HG03280 (cell line): Measurements from ENCODE around the gene HIVEP1.
A peak's percentile ranks its signal among the peaks of the same experiment; 100 is the strongest.

ENCODE experiments used
- ATAC-seq: cut with Tn5 transposase; IDR thresholded peaks from one replicate; pipeline ENCODE4 v1.9.1; 2021; ENCODE audit warnings: mild to moderate bottlenecking, moderate library complexity; ENCODE audit not compliant: unreplicated experiment

HIVEP1 gene

GRCh38 chr6:12012038-12012557 lies at the start of gene HIVEP1:
Gene HIVEP1, plus strand, starts transcription at chr6:12012312. Its CDS starts 3,317 bp downstream, at chr6:12015629.
- ATAC-seq, result peak; percentile 1

DNA sequence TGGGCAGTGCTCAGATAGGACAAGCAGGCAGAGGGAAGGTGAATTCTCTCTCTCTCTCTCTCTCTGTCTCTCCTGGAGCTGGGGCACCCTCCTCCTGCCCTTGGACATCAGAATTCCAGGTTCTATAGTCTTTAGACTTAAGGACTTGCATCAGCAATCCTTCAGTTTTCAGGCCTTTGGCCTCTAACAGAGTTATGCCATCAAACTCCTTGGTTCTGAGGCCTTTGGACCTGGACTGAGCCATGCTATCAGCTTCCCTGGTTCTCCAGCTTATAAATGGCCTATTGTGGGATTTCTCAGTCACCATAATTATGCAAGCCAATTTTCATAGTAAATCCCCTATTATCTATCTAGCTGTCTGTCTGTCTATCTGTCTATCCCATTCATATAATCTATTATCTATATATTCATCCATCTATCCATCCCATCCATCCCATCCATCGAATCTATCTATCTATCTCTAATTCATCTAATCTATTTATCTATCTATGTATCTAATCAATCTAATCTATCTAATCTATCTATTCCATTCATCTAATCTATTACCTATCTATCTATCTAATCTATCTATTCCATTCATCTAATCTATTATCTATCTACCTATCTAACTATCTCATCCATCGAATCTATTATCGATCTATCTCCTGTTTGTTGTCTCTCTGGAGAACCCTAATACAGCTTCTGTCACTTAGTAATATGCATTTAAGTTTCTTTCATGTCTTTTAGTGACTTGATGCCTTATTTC lies 48.2 kb upstream of the HIVEP1 start:
- no peak for ATAC-seq

- ATAC-seq, result no peak
These were observed 47.3 kb upstream of the HIVEP1 start for GRCh38 chr6:11964729-11965335.

- no peak for ATAC-seq
These were observed 46.6 kb upstream of the HIVEP1 start for GRCh38 chr6:11965499-11965898.

- ATAC-seq, result no peak
These were observed 43.8 kb upstream of the HIVEP1 start for GRCh38 chr6:11968241-11968806.

DNA sequence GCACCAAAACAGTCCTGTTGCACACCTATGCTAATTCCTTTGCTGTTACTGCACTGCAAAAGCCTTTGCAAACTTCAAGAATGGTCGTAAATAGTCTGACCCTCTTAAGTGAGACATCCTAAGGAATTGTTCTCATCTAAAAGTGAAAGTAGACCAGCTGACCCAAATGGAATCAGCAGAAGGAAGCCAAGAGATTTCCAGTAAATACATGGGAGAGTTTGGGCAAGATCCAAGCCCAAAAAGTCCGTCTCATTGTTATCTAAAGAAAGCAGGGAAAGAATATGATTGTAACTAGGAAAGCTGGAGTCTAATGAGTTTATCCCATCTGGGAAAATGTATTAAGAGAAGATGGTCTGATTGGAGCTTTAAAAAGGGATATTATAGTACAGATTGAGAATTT lies 43.0 kb upstream of the HIVEP1 start:
- no peak for ATAC-seq

DNA sequence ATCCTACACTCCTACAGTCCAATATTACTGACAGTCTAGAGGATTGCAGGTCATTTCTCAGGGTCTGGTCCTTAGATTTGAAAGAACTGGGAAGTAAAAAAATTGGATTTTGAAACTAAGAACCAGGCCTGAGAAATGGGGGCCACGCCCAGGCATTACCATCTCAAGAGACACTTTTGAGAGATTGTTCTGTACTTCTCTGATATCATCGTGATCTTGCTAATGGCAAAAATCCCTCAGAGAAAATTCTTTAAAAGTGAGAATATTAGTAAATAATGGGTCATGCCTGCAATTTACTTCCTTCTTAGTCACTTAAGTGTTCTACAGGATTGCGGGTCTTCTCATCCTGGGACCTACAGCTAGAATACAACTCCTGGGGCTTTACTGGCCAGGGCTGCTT lies 42.0 kb upstream of the HIVEP1 start:
- ATAC-seq, result no peak

DNA sequence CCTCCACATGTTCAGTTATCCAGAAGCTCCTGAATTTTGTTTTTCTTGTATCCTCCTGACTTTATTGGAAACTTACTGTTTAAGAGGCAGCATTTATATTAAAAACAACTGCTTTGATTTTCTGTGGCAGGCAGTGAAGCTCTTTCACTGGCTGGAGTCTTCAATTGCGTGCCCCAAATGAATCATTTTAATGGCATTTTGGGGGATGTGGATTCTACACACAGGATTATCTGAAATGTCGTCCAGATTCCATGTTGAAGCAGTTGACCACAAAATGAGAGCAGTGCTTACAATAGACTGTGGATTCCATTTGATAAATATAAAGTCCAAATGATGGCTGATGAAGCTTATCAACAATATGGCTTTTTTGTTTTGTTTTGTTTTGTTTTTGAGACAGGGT lies 41.0 kb upstream of the HIVEP1 start:
- ATAC-seq, result no peak

- no peak for ATAC-seq
These were observed 39.8 kb upstream of the HIVEP1 start for GRCh38 chr6:11972270-11972669.

DNA sequence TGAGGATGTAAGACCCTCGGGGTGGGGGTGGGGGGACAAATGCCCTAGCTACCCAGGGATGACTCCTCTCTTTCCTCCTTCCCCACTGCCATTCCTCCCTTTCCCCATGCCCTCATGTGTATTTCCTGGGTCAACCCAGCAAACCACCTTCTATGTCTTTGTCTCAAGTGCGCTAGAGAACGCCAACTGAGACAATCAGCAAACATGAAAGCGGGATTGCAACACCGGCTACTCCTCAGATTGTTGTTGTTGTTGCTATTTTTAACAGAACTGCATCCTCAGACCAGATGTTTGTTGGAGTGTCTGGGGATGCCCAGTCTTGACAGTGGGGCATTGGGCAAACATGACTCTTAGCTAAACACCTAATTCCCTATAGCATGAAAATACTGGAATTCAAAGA lies 39.3 kb upstream of the HIVEP1 start:
- ATAC-seq, result no peak

DNA sequence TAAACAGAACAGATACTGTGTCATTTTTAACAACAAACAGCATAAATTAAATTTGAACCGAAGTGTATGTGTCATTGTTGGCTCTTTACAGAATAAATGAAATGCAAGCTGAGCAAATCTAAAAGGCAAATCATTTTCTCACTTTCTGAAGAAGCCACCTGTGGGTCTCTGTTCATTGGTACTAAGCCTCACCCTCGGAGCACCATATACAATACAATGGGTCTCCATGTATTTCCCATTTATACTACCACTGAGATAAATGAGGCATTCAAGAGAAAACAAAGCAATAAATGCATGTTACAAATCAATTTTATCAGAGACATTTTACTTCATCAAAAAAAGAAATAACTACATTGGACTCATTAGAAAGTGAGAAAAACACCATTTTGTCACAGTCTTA lies 38.9 kb upstream of the HIVEP1 start:
- no peak for ATAC-seq

DNA sequence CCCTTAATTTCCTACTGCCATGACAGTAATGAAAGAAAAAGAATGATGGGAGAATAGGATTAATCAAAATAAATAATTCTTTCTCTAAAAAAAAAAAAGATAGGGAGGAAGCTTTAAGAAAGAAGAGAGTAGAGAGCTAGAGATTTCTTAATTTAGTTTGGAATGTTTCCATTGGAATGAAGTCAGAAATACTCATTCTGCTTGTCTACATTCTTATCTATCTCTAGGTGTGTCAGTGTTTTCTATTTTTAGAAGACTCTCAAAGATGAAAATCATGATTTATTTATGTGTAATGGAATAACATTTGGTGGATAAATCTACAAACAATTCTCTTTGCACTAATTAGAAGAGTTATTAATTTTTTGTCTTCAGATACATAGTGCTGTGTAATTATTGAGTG lies 38.0 kb upstream of the HIVEP1 start:
- no peak for ATAC-seq

GRCh38 chr6:11975353-11975977 lies 36.6 kb upstream of the HIVEP1 start:
- peak; percentile 86 for ATAC-seq

DNA sequence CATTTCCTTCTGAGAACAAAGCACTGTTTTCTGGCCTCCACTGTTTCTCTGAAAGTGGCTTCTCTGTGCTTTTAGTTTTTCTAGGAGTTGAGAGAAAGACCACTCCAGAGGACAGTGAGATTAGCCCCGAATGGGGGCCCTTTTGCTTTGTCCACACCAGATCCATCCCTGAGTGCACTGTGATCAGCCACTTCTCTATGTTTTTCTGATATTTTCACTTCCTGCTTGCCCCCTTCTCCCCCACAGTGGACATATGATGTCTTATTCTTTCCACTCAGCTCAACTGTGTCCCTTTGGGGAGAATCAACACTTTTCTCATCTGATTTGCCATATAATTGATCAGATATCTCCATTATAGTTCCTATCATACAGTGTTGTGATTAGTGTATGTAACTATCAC lies 35.6 kb upstream of the HIVEP1 start:
- no peak for ATAC-seq

GRCh38 chr6:11977193-11977592 lies 34.9 kb upstream of the HIVEP1 start:
- no peak for ATAC-seq

DNA sequence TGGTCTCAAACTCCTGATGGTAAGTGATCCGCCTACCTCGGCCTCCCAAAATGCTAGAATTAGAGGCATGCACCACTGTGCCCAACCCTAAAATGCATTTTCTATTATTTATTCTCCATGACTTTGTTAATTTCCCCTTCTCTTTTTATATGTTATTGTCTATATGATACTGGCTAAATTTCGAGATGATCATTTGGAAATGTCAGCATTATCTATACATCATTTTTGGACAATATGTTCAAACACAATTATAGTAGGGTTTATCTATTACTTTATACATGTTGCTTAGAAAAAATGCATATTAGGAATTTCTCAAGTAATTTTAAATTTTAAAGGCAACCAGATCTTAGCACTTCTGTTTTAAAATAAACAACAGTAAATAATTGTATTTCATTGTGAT lies 34.4 kb upstream of the HIVEP1 start:
- ATAC-seq, result no peak

DNA sequence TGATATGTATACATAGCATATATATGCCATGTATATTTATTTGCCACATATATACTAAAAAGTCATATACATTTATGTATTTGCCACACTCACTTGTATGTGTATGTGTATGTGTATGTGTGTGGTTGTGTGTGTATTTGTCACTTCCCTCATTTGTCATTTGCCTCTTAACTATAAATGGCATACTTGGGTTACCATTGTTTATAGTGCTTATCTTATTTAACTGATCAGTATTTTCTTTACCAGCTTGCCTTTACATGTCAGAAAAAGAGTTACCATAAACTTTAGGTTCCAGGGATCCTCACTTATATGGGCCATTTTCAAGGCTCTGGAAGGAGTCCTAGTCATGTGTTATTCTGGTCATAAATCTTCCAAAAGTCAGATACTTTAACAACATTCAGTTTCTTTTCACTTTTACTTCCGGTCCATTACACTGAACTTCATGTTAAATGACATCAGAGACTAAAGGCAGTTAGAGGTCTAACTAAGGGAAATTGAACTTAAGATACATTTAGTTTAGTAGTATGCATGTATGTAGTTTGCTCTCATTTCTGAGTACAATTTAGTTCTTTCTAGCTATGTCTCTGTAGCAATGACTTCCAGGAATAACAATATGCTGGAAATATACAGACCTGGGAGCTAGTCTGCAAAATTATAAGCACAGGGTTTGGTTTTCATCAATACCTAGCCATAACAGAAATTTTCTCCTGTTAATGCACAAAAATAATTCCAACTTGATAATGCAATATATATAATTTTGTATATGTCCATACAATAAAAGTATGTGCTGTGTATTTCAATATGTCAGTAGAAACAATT lies 33.7 kb upstream of the HIVEP1 start:
- ATAC-seq, result no peak

DNA sequence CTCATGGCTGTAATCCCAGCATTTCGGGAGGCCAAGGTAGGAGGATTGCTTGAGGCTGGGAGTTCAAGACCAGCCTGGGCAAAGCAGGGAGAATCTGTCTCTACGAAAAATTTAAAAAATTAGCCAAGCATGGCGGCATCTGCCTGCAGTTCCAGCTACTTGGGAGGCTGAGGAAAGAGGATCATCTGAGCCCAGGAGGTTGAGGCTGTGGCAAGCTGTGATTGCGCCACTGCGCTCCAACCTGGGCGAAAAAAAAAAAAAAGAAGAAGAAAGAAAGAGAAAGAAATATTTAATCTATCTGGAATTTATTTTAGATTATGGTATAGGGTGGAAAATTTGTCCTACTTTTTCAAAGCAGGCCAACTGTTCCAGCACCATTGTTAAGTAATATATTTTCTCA lies 32.2 kb upstream of the HIVEP1 start:
- no peak for ATAC-seq

GRCh38 chr6:11983306-11983705 lies 28.8 kb upstream of the HIVEP1 start:
- no peak for ATAC-seq

GRCh38 chr6:11987386-11987785 lies 24.7 kb upstream of the HIVEP1 start:
- ATAC-seq, result no peak

DNA sequence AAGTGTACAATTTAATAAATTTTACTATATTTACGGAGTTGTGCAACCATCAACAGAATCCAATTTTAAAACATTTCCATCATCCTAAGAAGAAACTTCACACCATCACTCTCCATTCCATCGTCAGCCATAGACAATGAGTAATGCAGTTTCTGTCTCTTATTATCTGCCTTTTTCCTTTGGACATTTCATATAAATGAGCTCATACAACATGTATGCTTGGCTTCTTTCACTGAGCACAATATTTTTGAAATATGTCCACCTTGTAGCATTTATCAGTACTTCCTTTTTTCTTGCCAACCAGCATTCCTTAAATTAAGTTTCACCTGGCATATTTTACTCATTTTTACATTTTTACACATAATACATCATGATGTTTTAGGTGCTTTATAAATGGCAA lies 22.7 kb upstream of the HIVEP1 start:
- no peak for ATAC-seq
